Endometrial microvascular endothelial cells (primary cell): ENCODE data around the gene PCNP. TPM values are rescaled to one million over a fixed set of nuclear protein-coding genes. Genes with fewer than 3 reads are reported as not detected.
"Not testable (repeated sequence)": the region's sequence is repeated elsewhere in the genome, so short reads cannot be mapped to it uniquely, and the experiment has no call there.

Experiments
- in situ Hi-C: cut with HindIII; loops from 2 replicates; pipeline ENCODE4 v1.10.0; 2017; ENCODE audit warnings: low sequenced_read_pairs, low pct_unique_long_range_greater_than_20kb; ENCODE audit errors: inconsistent ontology term
- total RNA-seq: library from RNA; depleted of rRNA; stranded (reverse); fragments of >200 nt; gene quantifications from one replicate; pipeline ENCODE4 v1.2.3, GENCODE V29; 2015; ENCODE audit errors: inconsistent ontology term

PCNP gene, protein sequence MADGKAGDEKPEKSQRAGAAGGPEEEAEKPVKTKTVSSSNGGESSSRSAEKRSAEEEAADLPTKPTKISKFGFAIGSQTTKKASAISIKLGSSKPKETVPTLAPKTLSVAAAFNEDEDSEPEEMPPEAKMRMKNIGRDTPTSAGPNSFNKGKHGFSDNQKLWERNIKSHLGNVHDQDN
- total RNA-seq: 70.0 TPM

DNA sequence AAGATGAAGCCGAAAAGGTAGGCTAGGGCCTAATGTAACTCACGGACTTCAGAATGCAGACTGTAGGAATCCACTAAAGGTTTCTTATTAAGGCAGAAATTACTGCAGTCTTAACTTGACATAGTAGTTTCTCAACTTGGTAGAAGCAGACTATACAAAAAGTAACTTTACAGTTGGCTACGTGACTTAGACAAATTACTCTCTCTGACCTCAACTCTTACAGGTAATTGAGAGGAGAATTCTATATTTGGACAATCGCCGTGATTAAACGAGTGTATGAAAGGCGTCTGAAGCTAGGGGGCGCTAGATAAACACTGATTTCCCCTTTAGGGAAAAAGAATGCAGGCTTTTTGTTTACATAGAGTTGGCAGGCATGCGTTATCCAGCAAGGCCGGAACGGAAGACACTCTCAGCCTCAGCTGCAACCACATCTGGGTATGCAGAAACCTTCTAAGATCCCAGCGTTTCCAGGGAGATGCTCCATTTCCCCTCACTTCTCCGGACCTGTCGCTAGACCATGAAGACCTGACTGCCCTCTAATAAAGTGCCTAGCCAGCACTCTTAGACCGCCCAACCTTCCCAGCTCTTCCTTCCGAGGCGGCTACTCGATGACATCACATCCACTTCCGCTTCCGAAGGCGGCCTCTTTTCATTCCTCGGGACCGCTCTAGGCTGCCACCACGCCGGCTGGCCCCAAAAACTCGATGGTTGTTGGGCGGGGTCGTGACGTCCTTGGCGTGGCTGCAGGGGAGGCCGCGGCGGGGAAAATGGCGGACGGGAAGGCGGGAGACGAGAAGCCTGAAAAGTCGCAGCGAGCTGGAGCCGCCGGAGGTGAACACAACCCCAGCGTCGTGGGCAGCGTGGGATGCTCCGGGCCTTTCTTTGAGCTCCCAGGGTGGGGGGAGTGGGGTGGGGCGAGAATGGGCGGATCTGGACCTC lies at the start of gene PCNP:
Gene PCNP, plus strand, starts transcription at position 732 of the 939 bp plus-strand sequence. Its CDS starts 36 bp downstream, at position 768.
- in situ Hi-C loops: no loop called here

DNA sequence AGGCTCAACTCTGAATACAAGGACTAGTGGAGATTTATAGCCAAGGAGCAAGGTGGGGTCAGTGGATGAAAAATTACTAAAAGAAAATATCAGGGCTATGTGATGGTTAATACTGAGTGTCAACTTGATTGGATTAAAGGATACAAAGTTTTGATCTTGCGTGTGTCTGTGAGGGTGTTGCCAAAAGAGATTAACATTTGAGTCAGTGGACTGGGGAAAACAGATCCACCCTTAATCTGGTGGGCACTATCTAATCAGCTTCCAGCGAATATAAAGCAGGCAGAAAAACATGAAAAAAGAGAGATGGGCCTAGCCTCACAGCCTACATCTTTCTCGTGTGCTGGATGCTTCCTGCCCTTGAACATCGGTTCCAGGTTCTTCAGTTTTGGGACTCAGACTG lies 46.5 kb upstream of the PCNP start:
- in situ Hi-C loops: no loop called here

DNA sequence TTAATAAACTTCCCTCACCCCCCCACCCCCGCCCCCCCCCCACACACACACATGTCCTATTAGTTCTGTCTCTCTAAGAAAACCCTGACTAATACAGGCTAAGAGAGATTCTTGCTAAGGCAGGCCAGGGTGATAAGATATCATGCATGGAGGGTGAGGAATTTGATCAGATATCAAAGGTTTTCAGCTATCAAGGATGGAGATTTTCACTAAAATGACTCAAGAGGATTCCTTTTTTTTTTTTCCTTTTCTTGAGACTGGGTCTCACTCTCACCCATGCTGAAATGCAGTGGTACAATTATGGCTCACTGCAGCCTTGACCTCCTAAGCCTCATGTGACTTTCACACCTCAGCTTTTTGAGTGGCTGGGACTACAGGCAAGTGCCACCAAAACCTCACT lies 46.1 kb upstream of the PCNP start:
- in situ Hi-C loops: no loop called here

DNA sequence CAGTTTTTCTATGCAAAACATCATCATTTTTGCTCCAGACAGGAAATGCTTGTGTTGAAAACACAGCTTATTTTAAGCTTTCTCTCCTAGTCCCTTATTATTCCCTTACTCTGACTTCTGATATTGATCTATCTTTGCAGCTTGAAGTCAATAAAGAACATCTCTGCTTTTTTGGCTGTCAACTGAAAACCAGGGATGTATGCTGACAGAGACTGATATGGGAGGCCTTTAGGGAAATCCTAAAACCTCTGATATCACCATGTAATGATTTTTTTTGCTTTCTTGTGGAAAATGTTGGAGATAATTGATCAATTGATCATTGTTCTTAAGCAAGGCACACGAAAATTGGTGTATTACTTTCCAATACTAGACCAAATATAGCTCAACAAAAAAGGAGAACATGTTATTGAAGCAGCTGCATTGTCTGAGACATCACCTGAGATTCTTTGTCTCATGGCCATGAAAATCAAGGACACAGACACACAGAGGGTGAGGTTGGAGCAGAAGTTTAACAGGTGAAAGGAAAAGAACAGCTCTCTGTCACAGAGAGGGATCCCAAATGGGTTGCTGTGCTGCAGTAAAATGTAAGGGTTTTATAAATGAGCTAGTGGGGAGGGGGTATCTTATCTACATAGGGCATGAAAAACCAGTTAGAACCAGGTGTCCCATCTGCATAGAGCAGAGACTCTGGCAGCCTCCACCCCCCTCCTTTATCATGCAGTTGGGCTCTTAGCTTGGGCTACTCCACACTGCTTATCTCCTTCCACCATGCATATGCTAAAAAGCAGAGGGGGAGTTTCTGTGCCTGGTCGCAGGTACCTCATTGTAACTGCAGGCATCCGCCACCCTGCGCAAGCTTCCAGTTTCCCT lies 43.9 kb upstream of the PCNP start:
- in situ Hi-C loops: no loop called here

DNA sequence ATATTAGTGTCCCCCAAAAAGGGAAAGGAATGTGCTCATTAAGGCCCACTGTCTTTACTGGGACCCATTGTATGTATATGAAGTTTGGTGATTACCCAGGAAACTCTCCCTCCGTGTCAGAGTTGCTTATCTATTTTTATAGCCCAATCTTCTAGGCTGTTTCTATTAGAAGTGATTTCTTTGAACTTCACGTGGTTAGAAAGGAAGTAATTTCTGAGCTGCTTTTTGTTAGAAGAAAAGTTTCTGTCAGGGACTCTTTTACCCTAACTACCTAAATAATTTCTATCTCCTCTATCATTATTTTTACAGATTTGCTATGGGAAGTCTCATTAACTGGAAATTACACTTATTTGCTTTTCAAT lies 43.3 kb upstream of the PCNP start:
- in situ Hi-C loops: no loop called here

DNA sequence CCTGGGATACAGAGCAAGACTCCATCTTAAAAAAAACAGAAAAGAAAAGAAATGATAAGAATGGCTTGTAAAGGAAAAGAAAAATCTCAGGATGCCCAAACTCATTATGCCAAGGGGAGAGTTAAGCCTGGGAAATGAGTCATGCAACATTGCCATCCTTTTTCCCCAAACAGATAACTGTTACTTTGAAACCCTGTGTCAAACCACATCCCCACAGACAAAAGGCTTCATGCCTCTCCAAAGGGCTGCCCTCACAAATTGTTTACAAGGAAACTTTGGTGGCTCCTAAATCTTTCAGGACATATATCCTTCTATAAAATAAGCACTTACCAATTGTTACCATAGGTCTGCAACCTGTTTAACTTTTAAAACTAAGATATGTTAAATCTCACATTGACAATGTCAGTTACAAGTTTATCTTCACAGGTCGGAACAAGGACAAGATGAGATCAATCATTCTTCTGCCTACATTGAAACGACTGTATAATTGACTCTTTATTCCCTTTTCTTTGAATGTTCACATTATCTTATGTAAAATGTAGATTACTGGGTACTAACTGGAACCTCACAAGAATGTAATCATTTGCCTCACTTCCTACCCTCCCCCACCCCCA lies 42.4 kb upstream of the PCNP start:
- in situ Hi-C loops: no loop called here

DNA sequence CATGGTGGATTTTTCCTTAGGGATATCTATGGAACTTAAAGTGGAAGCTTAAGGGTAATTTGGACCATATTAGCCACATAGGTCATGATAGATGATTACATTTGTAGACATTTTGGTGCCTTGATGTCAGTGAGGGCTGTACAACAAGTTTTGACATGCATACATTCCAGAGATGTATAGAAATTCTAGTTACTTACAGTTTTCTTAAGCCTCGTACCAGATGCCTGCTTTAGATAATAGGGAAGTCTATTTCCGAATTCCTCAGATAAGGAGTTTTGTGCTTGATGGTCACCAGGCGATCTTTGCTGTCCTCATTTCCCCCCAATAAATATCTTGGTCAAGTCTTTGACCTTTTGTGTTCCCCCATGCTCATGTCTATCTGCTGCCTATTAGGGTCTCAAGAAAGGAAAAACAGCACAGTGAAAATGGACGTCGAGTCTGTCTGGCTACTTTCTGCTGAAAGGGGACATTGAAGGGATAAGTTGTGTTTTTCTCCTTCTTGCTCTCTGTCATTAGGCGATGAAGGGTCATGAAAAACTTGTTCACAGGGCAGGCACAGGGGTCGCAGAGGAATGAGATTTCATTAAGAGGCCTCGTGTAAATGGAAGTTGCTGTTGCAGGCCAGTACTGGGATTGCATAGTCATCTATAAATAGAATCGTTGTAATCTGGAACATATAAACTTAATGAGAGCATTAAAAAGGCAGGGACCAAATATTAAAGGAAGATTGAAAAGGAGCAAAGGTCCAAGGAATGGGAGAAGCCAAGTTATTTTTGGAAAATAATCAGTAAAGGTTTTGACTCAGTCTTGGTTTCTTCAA lies 41.0 kb upstream of the PCNP start:
- in situ Hi-C loops: no loop called here

DNA sequence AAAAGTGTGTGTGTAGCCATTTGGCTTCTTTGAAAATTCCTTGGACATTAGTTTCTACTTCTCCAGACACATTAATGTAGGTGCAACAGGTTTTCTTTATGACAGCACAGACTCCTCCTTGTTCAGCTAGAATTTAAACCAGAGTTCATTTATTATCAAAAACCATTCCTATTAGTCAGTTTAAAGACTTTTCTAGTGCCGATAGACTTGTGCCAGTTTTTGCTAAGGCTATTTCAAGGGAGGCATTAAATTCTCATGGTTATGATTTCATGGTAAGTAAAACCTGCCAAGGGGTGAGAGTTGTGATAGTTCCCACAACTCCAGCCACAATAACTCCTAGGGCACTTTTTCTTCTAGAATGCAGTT lies 40.4 kb upstream of the PCNP start:
- in situ Hi-C loops: no loop called here

DNA sequence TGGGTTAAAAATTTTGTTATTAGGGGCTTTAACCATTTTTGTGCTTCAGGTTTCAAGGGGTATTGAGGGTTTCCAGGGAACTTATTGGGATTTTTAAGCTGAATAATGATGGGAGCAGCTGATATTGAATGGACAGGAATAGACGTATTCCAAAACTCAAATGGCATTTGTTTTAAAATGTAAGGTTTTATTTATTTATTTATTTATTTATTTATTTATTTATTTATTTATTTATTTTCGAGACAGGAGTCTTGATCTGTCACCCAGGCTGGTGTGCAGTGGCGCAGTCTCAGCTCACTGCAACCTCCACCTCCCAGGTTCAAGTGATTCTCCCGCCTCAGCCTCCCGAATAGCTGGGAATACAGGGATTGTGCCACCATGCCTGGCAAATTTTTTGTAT lies 38.8 kb upstream of the PCNP start:
- in situ Hi-C loops: no loop called here

DNA sequence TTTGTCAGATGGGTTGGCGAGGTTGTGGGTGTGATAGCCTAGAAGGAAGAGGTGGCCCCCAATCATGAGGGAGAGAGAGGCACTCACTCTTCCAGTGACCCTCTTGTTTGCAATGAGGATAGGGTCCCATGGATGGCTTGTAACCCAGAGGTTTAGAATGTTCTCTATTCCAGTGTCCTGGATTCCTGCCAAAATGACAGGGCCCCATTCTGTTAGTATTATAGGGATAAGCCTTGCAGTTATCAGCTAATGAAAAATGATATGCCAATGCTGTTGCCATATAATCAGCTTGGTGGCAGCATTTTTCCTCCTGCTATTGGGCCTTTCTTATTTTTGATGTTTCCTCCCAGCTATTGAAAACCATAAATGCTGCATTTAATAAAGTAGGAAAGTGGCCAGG lies 37.7 kb upstream of the PCNP start:
- in situ Hi-C loops: no loop called here

DNA sequence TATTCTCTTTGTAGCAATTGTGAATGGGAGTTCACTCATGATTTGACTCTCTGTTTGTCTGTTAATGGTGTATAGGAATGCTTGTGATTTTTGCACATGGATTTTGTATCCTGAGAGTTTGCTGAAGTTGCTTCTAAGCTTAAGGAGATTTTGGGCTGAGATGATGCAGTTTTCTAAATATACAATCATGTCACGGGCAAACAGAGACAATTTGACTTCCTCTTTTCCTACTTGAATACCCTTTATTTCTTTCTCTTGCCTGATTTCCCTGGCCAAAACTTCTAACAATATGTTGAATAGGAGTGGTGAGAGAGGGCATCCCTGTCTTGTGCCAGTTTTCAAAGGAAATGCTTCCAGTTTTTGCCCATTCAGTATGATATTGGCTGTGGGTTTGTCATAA lies 37.0 kb upstream of the PCNP start:
- in situ Hi-C loops: not testable (repeated sequence)

DNA sequence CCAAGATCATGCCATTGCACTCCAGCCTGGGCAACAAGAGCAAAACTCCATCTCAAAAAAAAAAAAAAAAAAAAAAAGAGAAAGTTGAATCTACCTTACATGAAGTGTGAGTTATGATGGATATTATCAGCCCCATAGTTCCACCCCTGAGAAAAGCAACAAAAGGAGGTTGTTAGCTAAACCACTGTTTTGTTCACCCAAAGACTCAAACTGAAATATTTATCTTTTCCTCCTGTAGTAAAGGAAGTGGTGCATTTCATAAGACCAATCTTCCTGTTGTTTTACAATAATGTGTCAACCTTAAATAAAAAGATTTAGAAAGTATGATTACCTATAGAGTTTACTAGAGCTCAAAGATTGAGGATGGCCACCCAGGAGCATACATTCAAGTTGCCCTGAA lies 31.0 kb upstream of the PCNP start:
- in situ Hi-C loops: no loop called here

DNA sequence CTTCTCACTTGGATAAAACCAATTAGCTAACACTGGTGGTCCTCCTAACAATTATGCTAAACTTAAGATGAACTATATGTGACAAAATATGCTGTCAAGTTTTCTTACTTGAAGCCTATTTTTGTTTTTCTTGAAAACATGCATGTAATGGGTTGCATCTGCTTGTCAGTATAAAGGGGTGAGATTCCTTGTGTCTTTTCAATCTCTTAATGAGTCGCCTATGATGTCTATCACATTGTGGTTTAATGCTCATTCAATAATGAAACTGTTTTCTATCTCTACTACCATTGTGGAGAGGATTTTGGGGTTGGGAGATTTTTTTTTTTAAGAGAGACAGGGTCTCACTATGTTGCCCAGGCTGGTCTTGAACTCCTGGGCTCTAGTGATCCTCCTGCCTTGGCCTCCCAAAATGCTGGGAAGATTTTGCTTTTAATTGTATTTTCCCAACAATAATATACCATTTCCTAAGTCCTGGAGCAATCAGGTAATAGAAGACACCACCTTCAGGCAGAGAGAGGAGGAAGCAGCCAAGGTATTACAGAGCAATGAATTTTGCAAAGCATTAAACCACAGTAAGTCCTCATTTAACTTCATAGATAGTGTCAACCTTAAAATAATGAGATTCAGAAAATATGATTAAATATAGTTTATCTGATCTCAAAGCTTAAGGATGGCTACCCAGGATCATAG lies 29.7 kb upstream of the PCNP start:
- in situ Hi-C loops: no loop called here

DNA sequence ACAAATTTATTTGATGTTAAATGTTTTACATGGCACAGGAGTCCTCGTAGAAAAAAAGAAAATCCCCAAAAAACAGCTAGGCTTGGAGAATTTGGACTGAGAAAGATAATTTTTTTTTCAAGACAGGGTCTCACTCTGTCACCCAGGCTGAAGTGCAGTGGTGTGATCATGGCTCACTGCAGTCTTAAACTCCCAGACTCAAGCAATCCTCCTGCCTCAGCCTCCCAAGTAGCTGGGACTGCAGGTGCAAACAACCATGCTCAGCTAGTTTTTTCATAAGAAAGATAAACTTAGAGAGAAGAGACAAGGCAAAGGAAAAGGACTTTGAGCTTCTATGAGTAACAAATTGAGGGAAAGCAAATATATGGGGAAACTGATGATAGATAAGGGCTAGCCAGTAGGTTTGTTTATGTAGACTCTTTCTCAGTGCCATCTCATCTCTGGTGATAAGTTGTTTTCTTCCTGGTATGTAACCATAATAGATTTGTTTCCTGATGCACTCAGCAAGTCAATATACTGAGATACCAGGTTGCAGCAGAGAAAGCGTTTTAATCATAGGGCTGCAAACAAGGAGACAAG lies 25.4 kb upstream of the PCNP start:
- in situ Hi-C loops: no loop called here

DNA sequence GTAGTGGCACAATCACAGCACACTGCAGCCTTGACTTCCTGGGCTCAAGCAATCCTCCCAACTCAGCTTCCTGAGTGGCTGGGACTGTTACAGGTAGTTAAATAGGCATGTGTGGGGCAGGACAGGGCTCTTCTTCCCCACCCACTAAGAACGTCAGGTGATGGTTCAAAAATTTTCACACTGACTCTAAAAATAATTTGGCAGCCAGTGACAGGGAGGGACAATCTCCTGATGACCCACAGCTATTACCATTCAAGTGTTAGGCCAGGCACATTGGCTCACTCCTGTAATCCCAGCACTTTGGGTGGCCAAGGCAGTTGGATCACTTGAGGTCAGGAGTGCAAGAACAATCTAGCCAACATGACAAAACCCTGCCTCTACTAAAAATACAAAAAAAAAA lies 24.5 kb upstream of the PCNP start:
- in situ Hi-C loops: no loop called here

DNA sequence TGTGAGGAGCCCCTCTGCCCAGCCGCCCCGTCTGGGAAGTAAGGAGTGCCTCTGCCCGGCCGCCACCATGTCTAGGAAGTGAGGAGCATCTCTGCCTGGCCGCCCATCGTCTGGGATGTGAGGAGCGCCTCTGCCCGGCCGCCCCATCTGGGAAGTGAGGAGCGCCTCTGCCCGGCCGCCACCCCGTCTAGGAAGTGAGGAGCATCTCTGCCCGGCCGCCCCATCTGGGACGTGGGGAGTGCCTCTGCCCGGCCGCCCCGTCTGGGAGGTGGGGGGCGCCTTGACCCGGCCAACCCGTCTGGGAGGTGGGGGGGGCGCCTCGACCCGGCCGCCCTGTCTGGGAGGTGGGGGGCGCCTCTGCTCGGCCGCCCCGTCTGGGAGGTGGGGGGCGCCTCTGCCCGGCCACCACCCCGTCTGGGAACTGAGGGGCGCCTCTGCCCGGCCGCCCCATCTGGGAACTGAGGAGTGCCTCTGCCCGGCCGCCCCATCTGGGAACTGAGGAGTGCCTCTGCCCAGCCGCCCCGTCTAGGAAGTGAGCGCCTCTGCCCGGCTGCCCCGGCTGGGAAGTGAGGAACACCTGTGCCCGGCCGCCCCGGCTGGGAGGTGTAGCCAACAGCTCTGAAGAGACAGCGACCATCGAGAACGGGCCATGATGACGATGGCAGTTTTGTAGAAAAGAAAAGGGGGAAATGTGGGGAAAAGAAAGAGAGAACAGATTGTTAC lies 22.5 kb upstream of the PCNP start:
- in situ Hi-C loops: not testable (repeated sequence)

DNA sequence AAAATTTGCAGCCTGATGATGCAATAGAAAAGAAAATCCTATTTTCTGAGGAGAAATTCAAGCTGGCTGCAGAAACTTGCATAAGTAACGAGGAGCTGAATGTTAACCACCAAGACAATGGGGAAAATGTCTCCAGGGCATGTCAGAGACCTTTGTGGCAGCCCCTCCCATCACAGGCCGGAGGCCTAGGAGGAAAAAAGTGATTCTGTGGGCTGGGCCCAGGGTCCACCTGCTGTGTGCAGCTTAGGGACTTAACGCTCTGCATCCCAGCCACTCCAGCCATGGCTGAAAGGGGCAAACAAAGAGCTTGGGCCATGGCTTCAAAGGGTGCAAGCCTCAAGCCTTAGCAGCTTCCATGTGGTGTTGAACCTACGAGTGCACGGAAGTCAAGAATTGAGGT lies 20.6 kb upstream of the PCNP start:
- in situ Hi-C loops: not testable (repeated sequence)
